ENCODE measurements around the gene RPP25L.

The RPP25L gene

DNA sequence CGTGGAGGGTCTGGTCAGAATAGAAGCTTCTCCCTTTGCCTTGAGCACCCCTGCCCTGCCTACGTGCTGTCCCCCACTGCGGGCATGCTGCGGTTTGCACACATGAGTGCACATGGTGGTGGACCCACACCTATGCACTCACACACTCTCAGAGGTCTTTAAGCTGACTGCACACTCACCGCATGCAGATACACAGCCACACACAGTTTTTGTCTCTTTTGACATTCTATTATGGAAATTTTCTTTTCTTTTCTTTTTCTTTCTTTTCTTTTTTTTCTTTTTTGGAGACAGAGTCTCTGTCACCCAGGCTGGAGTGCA is 17.6 kb upstream of the RPP25L start:
- H3K4me1 Mint-ChIP-seq (ENCODE audit: low read depth) = peaks cover 21% of the 10 kb centered on the region
- H3K36me3 Mint-ChIP-seq (ENCODE audit: low read depth) = peaks cover 7% of the 10 kb centered on the region
- H3K9me3 Mint-ChIP-seq = no peaks in the 10 kb centered on the region
- peaks cover 55% of the 10 kb centered on the region for H3K27me3 Mint-ChIP-seq
- H3K4me3 Mint-ChIP-seq = peak overlapping the region; percentile 75
- H3K27ac Mint-ChIP-seq = no peak overlapping the region

DNA sequence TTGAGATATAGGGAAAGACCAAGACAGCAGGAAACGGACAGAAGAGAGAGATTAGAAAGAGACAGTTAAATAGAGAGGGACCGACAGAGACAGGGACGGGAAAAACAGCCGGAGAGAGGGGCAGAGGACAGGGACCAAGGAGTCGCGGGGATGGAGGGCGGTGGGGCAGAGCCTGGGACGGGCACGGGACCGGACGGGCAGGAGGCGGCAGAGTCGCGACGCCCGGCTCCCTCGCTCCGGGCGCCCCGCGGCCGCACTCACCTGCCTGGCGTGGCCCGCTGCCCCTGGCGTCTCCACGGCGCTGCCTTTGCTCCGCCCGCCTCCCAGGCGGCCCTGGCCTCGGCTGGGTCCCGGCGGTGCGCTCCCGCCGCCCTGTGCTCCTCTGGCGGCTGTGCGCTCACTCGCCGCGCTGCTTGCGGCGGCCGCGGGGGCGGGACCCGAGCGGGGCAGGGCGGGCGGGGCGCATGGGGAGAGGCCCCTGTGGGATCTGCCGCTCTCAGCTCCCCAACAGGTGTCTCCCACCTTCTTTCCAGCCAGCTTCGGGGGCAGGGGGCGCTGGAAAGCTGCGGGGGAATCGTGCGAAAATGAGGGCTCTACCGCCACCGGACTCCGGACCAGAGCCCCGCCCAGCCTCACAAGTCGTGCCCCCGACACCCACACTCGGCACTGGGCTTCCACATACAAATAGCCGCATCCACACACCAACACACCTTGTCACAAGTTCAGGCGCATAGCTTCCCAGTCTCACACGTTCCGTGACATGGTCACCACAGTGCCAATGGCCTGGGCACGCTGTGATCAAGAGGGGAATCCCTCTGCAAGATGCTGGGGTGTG is 17.0 kb upstream of the RPP25L start, which contains the start of gene ARID3C:
Gene ARID3C, minus strand, starts transcription at position 411 of the 835 bp plus-strand sequence. CDS start 1,052 bp downstream, outside the sequence.
- no peak within 1 kb of the TSS for H3K27ac Mint-ChIP-seq
- H3K9me3 Mint-ChIP-seq = no peaks in the 10 kb centered on the region
- H3K4me3 Mint-ChIP-seq = peak within 1 kb of the TSS; percentile 80
- H3K36me3 Mint-ChIP-seq (ENCODE audit: low read depth) = peaks cover 1% of the 10 kb centered on the region
- peaks cover 59% of the 10 kb centered on the region for H3K27me3 Mint-ChIP-seq
- peaks cover 16% of the 10 kb centered on the region for H3K4me1 Mint-ChIP-seq (ENCODE audit: low read depth)

DNA sequence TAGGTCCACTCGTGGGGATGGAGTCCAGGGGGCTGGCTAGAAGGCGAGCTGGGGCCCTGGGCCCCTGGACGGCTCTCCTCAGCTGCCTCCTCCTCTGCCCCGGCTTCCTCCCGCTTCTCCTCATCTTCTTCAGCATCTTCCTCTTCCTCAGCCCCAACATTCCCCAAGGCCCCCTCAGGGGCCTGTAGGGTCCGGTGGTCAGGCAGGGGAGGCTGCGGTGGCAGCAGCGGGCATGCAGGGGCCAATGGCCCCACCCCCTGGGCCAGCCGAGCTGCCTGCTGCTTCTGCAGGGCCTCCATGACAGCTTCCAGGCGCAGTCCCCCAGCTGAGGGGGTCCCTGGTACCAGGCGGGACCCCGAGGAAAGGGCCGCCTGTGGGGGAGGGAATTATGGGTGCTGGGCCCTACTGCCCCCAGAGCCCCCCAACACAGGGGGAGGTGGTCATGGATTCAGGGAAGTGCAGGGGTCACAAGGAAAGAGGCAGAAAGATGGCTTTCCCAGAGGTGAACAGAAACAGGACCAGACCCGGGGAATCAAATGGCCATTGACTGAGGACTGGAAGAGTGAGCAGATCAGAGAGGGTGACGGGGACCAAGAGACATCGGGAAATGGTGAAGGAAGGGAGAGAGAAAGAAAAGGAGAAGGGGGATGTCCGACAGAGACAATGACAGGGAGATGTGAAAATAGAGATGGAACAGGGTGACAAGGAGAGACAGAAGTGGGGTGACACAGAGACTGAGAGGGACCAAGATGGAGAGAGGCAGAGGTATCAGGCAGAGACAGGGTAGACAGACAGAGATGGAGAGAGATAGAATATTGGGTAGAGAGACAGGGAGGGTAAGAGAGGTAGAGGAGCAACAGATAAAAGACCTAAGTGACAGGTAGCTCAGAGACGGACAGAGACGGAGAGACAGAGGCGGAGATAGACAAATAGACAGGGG is 16.1 kb upstream of the RPP25L start:
- H3K36me3 Mint-ChIP-seq (ENCODE audit: low read depth) = no peaks in the 10 kb centered on the region
- peaks cover 65% of the 10 kb centered on the region for H3K27me3 Mint-ChIP-seq
- H3K9me3 Mint-ChIP-seq = no peaks in the 10 kb centered on the region
- H3K4me3 Mint-ChIP-seq = peak overlapping the region; percentile 80
- H3K4me1 Mint-ChIP-seq (ENCODE audit: low read depth) = peaks cover 20% of the 10 kb centered on the region
- H3K27ac Mint-ChIP-seq = no peak overlapping the region

DNA sequence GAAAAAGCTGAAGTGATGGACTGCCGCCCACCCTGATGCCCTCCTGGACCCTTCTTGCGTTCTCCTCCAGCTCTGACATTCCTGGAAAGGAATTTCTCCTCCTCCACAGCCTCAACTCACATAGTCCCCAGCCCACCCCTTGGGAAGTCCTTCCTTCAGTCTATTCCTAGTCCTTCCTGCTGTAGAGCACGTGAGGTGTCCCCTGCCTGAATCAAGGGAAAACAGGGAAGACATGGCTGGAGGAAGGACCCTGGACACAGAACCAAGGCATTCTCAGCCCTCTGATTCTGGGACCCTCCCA is 13.2 kb upstream of the RPP25L start:
- peaks cover 67% of the 10 kb centered on the region for H3K27me3 Mint-ChIP-seq
- no peaks in the 10 kb centered on the region for H3K9me3 Mint-ChIP-seq
- H3K27ac Mint-ChIP-seq = no peak overlapping the region
- H3K36me3 Mint-ChIP-seq (ENCODE audit: low read depth) = no peaks in the 10 kb centered on the region
- H3K4me1 Mint-ChIP-seq (ENCODE audit: low read depth) = peaks cover 26% of the 10 kb centered on the region
- H3K4me3 Mint-ChIP-seq = no peak overlapping the region

DNA sequence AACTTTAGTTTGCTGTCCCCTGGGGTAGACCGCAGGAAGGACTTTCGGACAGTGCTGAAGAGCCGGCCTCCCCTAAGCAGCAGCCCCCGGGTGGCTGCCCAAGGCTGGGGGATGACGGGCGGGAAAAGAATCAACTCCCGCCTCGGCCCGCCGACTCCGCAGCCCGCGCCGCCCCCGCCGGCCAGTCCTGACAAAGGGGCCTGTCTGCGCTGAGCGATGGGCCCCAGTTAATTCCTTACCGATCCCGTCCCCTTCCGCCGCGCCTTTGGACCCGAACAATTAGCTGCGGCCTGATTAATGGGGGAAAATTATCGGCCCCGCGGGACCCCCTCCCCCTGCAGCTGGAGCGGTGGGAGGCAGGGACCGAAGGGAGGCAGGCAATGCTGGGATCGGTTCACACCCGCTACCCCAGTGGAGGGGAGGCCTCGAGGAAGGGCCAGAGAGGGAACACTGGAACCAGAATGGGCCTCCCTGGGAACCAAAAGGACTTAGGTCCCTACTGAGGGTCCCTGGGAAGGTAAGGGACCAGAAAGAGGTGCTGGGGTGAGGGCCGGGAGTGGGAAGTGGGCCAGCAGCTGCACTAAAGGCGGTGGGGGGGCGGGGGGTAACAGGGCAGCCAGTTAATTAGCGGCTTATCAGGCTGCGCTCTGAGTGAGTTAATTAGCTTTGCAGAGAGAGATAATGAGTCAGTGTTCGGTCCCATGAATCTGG is 12.7 kb upstream of the RPP25L start:
- H3K27me3 Mint-ChIP-seq = peaks cover 61% of the 10 kb centered on the region
- H3K27ac Mint-ChIP-seq = no peak overlapping the region
- no peak overlapping the region for H3K4me3 Mint-ChIP-seq
- no peaks in the 10 kb centered on the region for H3K36me3 Mint-ChIP-seq (ENCODE audit: low read depth)
- peaks cover 31% of the 10 kb centered on the region for H3K4me1 Mint-ChIP-seq (ENCODE audit: low read depth)
- H3K9me3 Mint-ChIP-seq = no peaks in the 10 kb centered on the region

DNA sequence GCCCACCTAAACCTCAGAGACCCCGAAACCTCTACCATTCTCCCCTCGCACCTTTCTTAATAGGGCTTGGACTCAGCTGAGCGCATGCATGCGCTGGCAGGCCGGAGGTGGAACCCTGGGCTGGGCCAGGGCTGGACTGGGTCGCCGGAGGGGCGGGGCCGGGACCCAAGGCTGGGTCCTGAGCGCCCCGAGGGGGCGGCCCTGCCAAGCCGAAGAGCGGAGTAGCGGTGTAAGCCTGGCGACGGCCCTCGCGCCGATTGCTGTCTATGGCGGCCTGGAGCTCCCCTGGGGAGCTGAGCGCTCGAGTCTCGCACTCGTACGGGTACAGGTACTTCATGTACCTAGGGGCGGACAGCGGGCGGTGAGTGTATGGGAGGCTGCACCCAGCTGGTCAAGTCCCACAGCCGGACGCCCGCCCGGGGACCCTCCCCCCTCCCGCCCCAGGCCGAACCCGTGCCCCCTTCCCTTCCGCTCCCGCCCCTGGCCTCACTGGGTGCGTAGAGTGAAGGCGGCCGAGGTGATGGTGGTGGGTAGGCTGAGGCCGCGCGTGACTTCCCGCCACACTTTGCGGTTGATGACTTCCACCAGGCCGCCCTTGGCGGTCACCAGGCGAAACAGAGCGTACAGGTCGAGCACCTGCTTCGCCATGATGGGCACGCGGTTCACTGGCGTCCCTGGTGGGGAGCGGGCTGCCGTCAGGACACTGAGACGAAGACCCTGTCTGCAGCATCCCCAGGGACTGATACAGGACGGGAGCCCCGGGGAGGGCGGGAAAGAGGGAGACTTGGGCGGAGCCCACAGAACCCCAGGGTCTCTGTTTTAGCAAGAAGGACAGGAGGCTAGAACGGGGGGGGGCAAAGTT is 11.7 kb upstream of the RPP25L start:
- Mint-ChIP-seq H3K9me3 (no peaks in the 10 kb centered on the region), H3K4me3 (no peak overlapping the region), H3K27ac (no peak overlapping the region), H3K36me3 (ENCODE audit: low read depth) (no peaks in the 10 kb centered on the region), H3K4me1 (ENCODE audit: low read depth) (peaks cover 32% of the 10 kb centered on the region), H3K27me3 (peaks cover 54% of the 10 kb centered on the region)

DNA sequence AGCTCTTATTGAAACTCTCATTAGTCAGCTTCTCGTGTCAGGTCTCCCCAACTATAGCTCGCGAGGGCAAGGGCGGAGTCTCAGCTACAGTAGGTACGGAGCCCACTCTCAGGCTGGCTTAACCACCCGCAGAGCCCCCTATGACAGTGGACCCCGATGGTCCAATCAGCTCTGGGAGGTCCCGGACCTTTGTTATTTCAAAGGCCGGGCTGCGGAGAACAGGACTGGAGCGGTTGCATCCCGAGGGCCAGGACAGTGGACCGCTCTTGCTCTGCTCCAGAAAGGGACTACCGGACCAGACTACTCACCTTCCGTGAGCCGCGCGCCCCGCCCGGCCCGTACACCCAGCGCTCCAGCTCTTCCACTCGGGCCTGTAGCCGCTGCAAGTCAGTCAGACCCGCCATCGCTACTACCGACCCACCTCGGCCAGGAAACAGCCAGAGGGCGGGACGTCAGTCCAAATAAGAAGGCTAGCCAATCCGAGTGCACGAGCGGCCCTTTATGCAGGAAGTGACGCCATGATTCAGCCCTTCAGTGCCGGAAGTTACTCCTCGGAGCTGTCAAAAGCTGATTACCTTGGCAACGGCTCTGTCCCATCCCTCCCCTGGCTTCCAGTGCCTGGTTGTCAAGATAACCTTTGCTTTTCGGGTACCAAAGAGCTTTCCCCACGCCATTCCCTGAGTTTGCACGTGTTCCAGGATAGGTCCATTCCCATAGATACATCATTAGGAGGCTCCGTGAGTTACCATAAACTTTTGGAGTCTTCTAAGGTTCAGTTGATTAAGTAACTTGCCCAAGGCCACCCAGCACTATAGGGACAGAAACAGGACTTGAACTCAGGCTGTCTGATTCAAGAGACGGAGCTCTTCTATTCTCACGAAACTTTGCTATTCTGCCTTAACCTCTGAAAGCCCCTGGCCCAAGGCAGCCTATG is 8.4 kb upstream of the RPP25L start, which contains the start of gene DCTN3:
Gene DCTN3, minus strand, starts transcription at position 435 of the 934 bp plus-strand sequence. Its CDS starts 31 bp downstream, at position 404.
- Mint-ChIP-seq H3K9me3 (no peaks in the 10 kb centered on the region), H3K27ac (peak within 1 kb of the TSS; percentile 61), H3K27me3 (peaks cover 24% of the 10 kb centered on the region)

DNA sequence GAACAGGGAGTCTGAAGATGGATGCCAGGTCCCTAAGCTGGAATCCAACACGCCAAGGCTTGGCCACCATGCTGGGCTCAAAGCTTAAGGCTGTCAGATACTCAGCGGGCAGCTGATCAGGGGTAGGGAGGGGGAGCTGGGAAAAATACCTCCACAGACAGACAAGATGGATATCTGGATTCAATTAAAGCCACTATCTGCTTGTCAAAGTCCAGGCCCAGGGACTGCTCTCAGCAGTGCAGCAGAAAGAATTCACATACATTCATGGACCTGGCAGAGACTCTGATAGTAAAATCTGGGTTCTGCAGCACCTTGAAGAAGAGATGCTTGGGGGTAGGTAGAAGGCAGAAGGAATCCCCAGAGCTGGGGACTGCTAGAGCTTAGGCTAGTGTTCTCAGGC is 3.2 kb upstream of the RPP25L start:
- Mint-ChIP-seq H3K27ac (no peak overlapping the region), H3K9me3 (no peaks in the 10 kb centered on the region), H3K4me1 (ENCODE audit: low read depth) (peaks cover 36% of the 10 kb centered on the region), H3K27me3 (no peaks in the 10 kb centered on the region), H3K36me3 (ENCODE audit: low read depth) (peaks cover 10% of the 10 kb centered on the region), H3K4me3 (no peak overlapping the region)

More for the DNA sequence above, 8.4 kb upstream of the RPP25L start, which contains the start of gene DCTN3:
- peak within 1 kb of the TSS; percentile 93 for H3K4me3 Mint-ChIP-seq
- H3K36me3 Mint-ChIP-seq (ENCODE audit: low read depth) = peaks cover 7% of the 10 kb centered on the region
- peaks cover 25% of the 10 kb centered on the region for H3K4me1 Mint-ChIP-seq (ENCODE audit: low read depth)

DNA sequence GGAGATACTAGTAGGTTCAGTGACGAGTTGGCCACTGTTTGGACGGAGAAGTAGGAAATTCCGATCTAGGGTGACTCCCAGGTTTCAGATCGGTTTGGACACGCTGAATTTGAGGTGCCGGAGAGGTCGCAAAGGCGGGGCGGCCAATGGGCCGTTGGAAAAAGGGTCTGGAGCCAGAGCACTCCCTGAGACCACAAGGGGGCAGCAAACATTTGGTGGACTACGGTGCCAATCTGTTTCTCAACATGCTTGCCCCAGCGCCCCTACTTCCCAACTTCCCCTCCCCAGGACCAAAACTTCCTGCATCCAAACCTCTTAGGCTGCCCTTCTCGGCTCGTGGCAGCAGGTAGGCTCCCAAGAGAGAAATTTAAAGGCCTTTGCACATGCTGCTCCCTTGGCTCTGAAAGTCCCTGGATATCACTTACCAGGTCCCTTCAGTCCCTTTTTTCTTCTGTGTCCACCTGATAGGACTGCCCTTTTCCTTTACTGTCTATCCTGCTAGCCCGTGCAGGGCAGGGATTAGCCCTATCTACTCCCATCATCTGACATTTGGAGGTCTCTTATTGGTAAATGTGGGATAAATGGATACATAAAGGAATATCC is 992 bp upstream of the RPP25L start:
- Mint-ChIP-seq H3K4me1 (ENCODE audit: low read depth) (peaks cover 29% of the 10 kb centered on the region), H3K36me3 (ENCODE audit: low read depth) (peaks cover 17% of the 10 kb centered on the region), H3K9me3 (no peaks in the 10 kb centered on the region), H3K4me3 (peak overlapping the region; percentile 91), H3K27me3 (no peaks in the 10 kb centered on the region), H3K27ac (peak overlapping the region; percentile 86)

DNA sequence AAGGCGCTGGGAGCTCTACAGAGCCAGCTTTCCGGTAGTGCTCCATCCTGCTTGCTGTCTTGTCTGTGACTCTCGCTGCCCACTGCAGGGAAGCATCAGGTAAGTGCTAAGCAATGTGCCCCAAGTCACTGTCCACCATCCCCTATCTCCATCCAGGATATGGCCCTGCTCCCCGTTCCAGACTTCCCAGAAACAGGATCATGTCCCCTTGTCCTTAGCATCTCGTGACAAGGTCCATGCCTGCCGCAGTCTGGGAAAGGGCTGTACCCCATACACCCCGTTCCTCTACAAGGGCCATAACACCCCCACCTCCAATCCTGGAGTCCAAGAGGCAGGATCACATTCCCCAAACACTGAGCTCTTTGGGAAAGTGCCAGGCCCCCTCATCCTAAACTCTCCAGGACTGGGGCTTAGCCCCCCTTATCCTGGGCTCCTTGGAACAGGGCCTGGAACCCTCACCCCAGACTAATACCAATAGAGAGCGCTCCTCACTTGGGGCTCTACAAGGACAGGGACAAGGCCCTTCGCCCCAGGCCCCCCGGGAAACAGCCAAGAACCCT is 566 bp downstream of the RPP25L start:
- Mint-ChIP-seq H3K9me3 (no peaks in the 10 kb centered on the region), H3K4me1 (ENCODE audit: low read depth) (peaks cover 29% of the 10 kb centered on the region), H3K27ac (peak overlapping the region; percentile 90), H3K36me3 (ENCODE audit: low read depth) (peaks cover 12% of the 10 kb centered on the region), H3K4me3 (peak overlapping the region; percentile 91), H3K27me3 (no peaks in the 10 kb centered on the region)

DNA sequence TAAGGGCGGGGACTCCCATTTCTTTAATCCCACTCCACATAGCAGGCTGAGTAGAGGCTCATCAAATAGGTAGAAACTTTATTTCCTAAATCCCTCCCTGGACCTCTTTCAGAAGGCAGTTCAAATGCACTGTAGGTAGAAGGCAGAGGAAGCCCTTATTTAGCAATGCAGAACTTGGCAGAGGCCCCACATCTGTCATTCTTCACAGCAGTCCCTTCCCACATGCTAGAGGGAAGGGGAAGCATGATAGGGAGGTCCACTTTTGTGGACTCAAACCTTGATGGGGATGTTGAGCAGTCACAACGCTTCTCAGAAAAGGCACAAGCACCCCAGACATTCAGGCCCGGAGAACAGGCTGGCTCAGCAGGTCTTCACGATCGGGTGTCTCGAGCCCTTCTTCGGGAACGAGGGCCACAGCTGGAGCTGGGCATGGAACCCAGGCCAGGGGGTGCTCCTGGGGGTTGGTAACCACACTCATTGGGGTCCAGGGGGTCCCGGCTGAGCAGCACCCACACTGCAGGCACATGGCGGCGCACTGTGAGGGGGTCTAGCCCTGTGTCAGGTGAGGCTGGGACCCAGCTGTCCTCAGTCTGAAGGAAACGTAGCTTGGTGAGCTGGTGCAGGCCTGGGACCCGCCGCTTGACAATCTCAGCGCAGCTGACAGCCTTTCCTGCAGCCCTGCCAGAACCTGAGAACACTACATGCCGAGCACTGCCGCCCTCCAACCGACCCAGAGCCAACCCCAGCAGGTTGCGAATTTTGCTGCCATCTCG is 1.3 kb downstream of the RPP25L start:
- Mint-ChIP-seq H3K27ac (no peak overlapping the region), H3K36me3 (ENCODE audit: low read depth) (peaks cover 11% of the 10 kb centered on the region), H3K27me3 (no peaks in the 10 kb centered on the region), H3K9me3 (no peaks in the 10 kb centered on the region), H3K4me3 (peak overlapping the region; percentile 91), H3K4me1 (ENCODE audit: low read depth) (peaks cover 29% of the 10 kb centered on the region)

DNA sequence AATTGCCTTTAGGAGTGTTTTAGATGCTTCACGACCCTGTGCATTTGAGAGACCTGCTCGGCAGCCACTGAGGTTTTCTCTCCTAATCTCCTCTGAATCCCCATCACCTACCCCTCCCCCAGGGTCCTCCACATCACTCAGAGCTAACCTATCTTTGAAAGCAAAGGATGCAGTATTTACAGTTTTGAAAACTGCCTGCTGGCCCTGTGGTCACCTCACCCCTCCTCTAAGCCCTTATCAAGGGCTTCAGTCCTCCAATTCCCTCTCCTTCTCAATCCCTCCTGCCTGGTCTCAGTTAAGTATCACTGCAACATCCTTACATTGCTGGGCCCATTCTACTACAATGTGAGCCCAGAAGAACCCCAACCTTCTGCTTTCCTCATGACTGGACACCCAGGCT is 4.6 kb downstream of the RPP25L start:
- peaks cover 11% of the 10 kb centered on the region for H3K36me3 Mint-ChIP-seq (ENCODE audit: low read depth)
- H3K4me3 Mint-ChIP-seq = no peak overlapping the region
- H3K9me3 Mint-ChIP-seq = no peaks in the 10 kb centered on the region
- no peaks in the 10 kb centered on the region for H3K27me3 Mint-ChIP-seq
- H3K4me1 Mint-ChIP-seq (ENCODE audit: low read depth) = peaks cover 20% of the 10 kb centered on the region
- no peak overlapping the region for H3K27ac Mint-ChIP-seq
